Stimulated activated CD4-positive, alpha-beta T cell treated with anti-CD3 and anti-CD28 coated beads, Interleukin-12 subunit alpha, Interleukin-12 subunit beta, amount 100 ng/mL, for 24 hours (primary cell): ENCODE data around the gene KLF6.
"Not testable (repeated sequence)": the region's sequence is repeated elsewhere in the genome, so short reads cannot be mapped to it uniquely, and the experiment has no call there.

Experiments
- DNase-seq, 2 experiments: peaks; one replicate each; pipeline ENCODE4 v3.0.0-alpha.2; 2020; ENCODE audit warnings: low read depth in 2 of 2

The KLF6 gene

DNA sequence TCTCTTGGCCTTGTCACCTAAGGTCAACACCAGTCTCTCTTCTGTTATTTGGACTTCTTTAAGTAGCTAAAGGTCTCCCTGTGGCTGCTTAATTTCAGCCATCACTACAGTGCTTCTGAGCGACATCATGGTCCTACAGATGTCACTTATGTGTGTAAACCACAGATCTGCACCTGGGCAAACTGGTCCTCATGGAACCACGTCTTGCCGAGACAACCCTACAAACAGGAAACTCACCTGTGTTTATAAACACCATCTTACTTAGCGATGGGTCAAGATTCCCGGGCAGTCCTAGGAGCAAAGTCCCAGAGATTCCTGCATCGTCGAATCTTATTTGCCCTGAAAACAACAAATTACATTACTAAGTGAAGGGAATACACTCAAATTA lies 27.8 kb downstream of the KLF6 start:
- DNase-seq, result no peak

DNA sequence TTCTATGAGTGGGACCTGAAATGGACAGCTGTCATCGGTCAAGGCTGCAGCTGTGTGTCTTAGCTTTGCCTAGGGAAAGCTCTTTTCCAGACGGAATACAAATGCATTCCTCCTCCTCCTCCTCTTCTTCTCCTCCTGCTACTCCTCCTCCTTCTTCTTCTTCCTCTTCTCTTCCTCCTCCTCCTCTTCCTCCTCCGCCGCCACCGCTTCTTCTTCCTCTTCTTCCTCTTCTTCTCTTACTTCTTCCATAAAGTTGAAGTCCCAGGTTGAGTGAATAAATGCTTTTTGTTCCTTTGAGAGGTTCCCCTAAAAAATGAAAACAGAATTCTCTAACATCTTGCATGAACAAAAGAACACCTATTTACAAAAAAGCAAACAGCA lies 28.7 kb downstream of the KLF6 start:
- DNase-seq, result no peak

DNA sequence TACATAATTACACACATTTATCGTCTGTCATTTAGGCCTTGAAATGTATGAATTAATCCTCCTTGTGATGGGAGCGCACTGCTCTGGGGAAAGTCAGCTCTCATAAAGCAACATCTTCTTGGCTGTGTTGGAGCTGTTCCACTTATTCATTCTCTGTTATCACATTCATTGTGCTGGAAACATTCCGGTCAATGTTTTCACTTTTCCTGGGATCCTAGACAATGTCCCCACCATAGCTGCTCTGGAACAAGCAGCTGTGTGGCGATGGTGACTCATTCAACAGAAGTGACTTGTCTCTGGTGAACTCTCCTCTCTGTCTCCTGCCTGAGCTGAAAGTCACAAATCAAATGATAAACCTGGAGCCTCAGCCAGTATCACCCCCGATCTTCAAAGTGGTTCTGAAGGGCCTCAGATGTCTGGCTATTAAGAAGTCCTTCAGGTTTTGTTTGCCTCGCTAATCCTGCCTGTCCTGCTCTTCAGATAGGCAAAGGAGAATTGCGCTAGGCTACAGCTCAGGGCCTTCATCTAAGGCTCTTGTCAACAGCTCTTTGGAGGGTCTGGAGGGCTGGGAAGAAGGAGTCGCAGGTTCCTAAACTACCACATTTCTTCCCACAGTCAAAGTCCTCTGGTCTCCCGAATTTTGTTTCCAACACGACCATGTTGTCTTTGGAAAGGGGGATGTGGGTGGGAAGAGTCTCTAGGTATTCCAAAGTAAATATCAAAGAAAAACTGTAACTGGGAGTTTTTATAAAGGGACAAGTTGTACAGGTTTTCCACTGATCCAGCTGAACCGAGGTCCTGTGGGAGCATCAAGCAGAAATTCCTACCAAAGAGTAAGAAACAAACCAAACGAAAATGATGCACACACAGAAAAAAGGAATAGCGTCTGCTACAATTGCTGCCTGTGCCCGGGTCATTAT lies 29.3 kb downstream of the KLF6 start:
- DNase-seq, result no peak

DNA sequence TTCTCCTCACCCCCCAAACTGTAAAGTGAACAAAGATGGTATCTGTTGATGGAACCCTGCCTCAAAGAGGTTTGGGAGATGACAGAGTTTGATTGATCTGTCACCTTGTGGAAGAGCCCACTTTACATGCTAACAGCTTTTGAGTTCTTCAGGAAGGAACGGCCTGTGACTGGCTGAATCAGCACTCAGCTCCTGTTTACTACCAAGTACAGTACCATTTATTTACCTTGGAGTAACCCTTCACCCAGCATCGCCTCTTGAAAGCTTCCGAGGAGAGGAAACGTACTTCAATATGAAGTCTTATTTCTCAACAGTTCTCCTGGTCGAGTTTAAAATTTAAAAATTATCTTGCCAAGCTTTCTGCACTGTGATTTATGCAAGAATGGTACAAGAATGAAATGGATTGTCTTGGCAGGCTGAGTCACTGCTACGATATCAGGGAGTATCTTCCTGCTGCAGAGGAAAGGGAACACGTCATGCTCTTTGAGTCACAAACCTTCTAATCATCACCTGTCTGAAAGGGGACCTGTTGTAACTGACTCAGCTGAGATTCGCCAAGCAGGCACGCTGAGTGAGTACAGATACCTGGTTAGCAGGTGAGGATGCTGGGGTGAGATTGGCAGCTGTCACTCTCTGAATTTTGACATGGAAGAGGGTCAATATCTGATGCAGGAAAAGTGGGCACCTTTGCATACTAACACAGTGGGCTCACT lies 30.1 kb downstream of the KLF6 start:
- DNase-seq, result no peak

DNA sequence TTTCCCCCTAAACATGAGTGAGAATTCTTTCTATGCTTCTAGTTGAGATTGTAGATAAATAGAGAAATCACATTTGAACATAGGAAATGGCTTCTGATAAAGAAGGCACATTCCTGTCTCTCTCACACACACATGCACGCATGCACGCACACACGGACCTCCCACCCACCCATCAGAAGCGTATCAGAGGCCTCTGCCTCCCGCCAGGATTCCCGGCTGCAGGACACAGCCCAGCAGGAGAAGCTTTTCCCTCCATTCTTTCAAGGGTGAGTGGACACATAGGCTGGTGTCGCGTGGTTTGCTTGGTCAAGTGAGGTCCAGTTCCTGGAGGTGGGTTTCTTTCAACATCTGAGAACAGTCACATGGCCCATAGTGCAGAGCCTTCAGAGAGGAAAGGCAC lies 34.2 kb downstream of the KLF6 start:
- no peak for DNase-seq

DNA sequence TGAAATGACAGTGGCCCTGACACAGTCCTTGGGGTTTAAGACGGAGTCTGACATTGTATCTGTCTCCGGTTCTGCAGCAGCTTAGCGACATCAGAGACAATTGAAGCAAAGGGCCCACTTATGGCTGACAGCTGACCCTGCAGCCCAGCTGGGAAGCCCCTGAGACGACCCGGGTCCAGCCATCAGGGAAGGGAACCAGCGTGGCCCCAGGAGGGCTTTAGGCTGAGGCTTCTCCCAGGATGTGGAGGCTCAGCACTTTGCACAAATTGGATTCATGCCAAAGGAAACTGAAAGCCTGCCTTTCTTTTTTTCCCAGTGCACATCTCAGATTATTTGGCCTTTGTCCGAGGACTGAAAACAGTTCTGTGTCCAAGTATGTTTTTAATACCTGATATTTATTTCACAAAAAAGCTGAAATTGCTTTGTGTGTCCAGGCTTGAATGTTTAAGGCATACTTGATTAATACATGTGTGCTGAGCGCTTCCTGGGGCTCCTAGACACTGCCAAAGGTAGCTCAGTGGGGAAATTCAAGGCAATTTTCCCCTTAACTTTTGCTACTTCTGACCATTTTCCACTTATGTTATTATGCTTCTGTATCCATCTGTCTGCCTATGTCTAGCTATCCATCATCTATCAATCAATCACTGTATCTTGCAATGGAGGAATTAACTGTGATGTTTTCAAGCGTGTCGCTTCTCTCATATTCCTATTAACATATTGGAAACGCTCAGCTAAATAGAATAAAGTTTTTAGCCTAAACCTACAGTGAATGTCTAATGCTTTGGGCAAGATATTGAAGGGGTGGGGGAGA lies 34.8 kb downstream of the KLF6 start:
- DNase-seq, result no peak

DNA sequence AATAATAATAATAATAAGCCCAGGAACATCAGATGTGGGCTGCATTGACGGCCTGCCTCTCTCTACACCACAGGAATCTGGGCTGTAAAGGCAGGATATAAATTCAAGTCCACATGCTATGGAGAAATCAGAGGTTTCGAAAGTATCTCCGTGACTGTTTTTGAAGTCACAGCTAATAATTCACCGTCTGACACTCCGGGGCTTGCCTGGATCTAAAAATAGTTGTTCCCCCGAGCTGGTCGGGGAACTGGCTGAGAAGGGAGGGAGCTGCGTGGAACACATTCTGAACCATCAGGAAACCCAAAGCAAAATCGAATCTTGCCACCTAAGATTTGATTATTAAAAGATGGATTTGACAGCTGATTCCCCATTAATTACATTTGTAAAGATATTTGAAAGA lies 35.4 kb downstream of the KLF6 start:
- no peak for DNase-seq

DNA sequence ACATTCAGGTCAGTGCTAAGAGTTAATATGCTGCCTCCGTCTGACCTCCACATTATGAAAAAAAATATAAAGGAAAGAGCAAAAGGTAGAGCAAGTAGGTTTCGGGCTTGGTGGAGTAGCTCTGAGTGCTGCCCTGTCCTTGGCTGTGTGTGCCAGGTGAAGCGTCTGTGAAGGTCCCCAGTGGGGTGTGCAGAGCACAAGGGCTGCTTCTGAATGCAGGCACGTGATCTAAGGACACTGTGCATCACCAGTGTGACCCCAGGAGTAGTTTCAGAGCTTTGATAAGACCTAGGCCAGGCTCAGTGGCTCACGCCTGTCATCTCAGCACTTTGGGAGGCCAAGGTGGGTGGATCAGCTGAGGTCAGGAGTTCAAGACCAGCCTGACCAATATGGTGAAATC lies 36.0 kb downstream of the KLF6 start:
- DNase-seq, result no peak

DNA sequence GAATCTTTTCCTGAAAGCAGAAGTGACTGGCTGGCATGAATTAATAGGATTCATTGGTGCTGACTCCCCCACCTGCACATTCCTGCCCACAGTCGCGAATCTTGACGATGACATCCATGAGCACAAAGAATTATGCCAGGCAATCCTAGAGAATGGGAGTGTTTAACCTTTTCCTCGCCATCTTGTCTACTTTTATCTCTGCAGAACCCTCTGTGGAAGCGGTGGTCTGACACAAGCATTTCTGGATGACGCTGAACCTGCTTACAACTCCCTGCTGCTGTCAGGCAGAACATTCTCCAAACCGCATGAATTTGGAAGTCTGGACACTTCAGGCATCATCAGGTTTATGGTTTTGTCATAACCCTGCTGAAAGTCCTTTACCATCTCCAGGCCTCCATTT lies 36.5 kb downstream of the KLF6 start:
- no peak for DNase-seq

DNA sequence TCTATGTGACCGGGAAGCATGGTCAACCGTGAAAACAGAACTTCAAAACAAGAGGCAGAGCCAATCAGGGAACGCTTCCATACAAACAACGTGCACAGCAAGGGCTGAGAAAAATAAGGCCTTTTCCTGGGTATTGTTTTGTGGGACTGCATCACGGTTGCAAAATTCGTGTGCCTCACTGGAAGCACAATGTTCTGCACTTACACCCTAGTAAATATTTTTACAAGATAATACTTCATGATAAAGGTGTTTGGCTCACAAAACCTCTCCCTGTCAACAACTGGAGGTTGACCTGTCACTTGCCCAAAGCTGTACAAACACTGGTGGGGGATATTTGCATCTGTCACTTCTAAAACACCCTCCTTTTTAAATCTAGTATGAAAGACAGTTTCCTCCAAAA lies 37.0 kb downstream of the KLF6 start:
- DNase-seq, result no peak

DNA sequence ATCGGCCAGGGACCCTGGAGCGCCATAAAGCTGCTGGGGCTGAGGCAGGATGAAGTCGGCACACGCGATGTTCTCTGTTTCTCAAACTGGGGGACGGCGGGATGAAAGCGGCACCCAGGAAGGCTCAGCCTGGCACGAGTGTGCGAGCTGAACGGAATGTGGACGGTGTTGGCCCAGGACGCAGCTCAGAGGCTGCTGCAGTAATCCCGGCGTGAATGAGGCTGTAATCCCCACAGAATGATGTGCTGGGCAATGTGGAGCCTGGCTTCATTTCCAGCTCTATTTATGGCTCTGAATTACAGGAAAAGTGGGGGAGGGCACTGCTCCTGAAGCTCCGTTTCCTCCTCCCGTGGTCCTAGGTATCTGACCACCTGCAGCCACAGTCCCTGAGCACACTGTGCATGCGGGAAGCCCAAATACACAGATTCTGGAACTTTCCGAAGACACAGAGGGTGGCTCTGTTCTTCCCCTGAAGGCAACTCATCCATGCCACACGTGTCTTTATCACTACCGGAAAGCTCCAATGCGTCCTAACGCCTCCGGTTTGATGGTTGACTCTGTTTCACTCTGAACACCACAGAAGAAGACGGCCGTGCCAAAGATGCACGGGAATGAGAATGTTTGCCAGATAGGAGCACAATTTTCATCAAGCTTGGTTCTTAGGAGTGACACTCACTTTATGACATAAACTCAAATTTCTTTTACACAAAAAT lies 37.6 kb downstream of the KLF6 start:
- no peak for DNase-seq

DNA sequence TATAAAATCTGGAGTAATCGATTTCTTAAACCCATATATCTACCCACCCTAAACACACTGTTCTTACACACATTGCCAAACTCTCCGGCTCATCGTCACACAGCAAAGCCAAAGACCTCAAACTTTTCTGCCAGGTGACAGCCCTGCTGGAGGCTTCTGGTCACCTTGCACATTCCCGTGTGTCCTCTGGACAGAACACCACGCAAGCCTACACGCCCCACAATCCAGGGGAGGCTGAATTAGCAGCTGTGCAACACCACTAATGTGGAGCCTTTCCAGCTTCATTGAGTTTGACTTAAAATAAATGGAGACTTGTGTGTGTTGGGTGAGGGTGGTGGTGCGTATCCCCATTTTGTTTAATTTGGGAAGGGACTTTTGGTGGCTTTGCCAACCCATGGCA lies 38.4 kb downstream of the KLF6 start:
- no peak for DNase-seq

DNA sequence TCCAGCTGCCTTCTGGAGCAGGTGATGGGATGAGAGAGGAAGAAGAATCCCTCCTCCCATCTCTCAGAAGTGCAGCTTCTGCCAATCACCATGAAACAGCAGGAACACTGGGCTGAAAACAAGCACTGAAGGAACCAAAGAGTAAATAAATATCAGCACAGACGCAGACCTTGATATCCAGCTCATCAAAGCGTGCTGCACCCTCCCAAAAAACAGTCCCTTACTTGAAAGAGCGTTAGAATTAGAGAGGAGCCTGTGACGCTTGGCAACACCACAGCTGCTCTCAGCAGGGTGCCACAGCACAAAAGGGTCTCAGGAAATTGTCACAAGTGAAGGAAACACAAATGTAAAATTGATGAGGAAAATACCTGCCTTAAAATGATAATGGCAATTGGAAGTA lies 39.5 kb downstream of the KLF6 start:
- DNase-seq, result no peak

DNA sequence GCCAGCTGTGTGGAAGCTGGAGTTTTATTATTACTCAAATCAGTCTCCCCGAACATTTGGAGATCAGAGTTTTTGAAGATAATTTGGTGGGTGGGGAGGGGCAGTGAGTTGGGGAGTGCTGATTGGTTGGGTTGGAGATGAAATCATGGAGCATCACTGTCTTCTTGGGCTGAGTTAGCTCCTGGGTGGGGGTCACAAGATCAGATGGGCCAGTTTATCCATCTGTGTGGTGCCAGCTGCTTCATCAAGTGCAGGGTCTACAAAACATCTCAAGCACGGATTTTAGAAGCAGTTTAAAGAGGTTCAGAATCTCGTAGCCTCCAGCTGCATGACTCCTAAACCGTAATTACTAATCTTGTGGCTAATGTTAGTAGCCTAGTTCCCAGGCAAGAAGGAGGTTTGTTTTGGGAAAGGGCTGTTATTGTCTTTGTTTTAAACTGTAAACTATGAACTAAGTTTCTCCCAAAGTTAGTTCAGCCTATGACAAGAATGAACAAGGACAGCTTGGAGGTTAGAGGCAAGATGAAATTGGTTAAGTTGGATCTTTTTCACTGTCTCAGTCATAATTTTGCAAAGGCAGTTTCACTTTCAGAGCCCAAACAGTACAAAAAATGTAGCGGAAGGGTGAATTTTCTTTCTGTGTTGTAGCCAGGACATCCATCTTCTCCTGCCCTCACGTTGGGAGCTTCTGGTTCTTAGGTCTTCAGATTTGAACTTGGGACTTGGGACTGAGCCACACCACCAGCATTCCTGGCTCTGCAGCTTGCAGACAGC lies 43.1 kb downstream of the KLF6 start:
- DNase-seq, result no peak

DNA sequence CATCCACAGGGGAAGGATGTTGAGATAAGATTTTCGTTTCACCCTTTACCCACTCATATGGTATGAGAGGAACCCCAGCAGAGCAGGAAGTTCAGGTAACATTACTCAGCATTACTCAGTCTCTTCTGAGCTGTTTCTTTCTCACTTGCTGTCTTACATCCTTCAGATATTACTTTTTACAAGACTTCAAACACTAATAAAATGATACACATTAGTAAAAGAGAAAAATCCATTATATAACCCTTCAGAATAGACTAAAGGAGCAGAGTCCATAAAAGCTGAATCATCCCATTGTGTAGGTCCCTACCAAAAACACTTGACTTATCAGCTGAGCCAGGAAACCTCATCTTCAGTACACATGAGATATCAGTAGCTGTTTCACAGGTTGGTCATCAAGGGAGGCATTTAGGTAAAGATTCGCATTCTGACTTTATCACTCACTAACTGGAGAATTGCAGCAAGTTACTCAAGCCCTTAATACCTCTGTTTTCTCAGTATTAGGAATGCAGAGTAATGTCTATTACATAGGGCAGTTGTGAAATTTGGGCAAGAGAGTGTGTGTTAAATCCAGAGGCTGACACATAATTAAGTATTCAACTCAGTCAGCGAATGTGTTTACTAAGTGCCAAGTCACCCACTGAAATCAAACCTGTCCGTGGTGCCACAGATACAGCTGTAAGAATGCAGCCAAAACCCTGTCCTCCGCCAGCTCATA lies 44.7 kb downstream of the KLF6 start:
- DNase-seq, result no peak

DNA sequence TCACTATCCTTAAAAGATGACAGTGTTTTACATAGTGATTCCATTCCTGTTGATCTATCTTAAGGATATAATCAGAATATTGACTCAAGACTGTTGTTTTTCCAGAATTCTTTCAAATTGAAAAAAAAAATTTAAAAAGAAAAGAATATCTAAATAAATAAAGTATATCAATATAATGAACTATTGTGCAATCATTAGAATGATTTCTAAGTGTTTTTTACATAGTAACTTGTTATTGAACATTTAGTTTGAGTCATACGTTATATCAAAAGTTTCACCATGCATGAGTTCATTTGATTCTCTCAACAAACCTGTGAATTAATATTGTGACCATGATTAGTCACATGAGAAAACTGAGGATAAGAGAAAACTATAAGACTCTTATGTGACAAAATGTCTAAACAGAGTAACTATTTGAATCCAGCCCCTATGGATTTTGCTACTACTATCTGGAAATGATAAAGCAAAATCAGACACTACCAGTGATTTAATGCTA lies 46.1 kb downstream of the KLF6 start:
- DNase-seq, result no peak

DNA sequence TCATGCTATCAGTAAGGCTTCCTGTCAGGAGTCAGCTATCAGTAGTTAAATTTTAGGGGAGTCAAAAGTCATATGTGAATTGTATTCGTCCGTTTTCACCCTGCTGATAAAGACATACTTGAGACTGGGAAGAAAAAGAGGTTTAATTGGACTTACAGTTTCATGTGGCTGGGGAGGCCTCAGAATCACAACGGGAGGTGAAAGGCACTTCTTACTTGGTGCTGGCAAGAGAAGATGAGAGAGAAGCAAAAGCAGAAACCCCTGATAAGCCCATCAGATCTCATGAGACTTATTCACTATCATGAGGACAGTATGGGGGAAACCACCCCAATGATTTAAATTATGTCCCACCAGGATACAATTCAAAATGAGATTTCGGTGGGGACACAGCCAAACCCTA lies 47.1 kb downstream of the KLF6 start:
- no peak for DNase-seq

DNA sequence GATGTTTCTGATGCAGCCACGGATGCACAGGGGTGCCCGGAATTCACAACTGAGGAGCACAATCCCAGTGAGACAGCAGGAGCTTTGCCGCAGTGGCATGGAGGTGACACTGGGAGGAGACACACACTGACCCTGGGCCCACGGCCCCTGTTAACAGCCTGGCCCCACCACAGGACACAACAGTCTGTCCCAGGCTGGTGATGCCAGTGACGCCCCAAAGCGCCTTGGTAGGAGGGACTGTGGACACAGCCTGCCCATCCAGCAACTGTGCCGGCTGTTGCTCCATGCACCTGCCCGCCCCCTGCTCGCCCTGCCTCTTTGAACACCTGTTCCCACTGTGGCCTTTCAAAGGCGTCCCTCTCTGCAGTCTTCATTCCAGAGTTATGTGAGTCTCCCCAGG lies 49.8 kb downstream of the KLF6 start:
- no peak for DNase-seq

DNA sequence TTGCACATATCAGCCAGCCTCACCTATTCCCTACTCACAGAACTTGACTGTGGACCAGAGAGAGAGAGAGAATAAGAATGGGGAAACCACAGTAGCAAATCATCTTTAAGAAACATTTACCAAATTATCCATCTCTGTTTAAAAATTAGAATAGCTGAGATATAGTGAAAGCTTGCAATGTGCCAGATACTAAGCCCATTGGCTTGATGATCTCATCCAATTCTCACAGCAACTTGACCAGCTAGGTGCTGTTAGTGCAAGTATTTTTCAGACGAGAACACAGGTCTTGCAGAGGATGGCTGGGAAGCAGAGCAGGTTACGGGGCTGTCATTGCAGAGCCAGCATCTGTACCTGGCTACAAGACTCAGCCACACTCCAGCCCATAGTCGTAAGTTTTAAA lies 50.9 kb downstream of the KLF6 start:
- DNase-seq, result no peak

DNA sequence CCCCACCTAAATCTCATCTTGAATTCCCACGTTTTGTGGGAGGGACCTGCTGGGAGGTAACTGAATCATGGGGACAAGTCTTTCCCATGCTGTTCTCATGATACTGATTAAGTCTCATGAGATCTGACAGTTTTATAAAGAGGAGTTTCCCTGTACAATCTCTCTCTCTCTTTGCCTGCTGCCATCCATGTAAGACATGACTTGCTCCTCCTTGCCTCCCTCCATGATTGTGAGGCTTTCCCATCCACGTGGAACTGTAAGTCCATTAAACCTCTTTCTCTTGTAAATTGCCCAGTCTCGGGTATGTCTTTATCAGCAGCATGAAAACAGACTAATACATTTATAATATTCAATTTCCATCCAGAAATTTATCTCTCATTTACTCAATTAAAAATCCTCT lies 52.8 kb downstream of the KLF6 start:
- DNase-seq, result not testable (repeated sequence)
